Rectal smooth muscle tissue (tissue), 1 donor: ENCODE results near the gene GALNT13.

Source experiments
- H3K27ac ChIP-seq: one replicate; pipeline ENCODE4 v1.7.0; 2013; ENCODE audit warnings: low read depth, low read length, inconsistent platforms
- H3K27me3 ChIP-seq: one replicate; pipeline ENCODE4 v1.7.0; 2013; ENCODE audit warnings: low read length; ENCODE audit not compliant: control insufficient read depth, insufficient read depth
- H3K36me3 ChIP-seq: one replicate; pipeline ENCODE4 v1.7.0; 2013; ENCODE audit warnings: low read length; ENCODE audit not compliant: control insufficient read depth, insufficient read depth
- H3K4me1 ChIP-seq: one replicate; pipeline ENCODE4 v1.7.0; 2013; ENCODE audit warnings: low read length; ENCODE audit not compliant: control insufficient read depth, insufficient read depth
- H3K4me3 ChIP-seq: one replicate; pipeline ENCODE4 v1.7.0; 2013; ENCODE audit warnings: low read length
- H3K9ac ChIP-seq: one replicate; pipeline ENCODE4 v1.7.0; 2013; ENCODE audit warnings: low read length

GALNT13 gene

DNA sequence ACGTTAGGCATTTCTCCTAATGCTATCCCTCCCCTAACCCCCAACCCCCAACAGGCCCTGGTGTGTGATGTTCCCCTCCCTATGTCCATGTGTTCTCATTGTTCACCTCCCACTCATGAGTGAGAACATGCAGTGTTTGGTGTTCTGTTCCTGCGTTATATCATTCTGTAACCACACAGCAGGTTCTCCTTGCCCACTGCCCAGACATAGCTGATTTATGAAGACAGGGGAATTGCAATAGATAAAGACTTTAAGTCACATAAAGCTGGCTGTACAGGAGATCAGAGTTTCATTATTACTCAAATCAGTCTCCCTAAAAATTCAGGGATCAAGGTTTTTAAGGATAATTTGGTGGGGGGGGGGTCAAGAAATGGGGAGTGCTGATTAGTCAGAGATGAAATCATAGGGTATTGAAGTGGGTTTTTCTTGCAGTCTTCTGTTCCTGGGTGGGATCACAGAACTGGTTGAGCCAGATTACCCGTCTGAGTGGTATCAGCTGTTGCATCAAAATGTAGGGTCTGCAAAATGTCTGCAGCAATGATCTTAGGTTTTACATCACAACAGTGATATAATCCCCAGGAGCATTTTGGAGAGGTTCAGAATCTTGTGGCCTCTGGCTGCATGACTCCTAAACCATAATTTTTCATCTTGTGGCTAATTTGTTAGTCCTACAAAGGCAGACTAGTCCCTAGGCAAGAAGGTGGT lies 434.7 kb downstream of the GALNT13 start:
- Histone ChIP-seq H3K27ac (no peak overlapping the region), H3K27me3 (no peaks in the 10 kb centered on the region), H3K4me1 (no peaks in the 10 kb centered on the region), H3K4me3 (no peak overlapping the region), H3K9ac (no peak overlapping the region), H3K36me3 (no peaks in the 10 kb centered on the region)

DNA sequence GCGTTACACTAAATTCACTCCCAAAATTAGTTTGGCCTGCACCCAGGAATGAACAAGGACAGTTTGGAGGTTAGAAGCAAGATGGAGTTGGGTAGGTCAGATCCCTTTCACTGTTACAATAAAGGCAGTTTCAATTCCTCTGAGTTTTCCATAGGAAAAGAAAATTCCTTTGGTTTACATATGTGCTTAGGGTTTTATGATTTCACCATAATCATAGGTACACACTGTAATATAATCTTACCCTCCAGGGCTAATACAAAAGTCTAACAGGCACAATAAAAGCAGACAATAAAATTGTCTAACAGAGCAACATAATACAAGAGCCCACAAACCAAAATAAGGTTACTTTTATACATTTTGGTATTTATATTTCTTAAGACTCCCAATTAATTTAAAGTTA lies 435.3 kb downstream of the GALNT13 start:
- H3K4me1 ChIP-seq = no peaks in the 10 kb centered on the region
- H3K27ac ChIP-seq = no peak overlapping the region
- H3K36me3 ChIP-seq = no peaks in the 10 kb centered on the region
- H3K4me3 ChIP-seq = no peak overlapping the region
- no peak overlapping the region for H3K9ac ChIP-seq
- H3K27me3 ChIP-seq = no peaks in the 10 kb centered on the region

DNA sequence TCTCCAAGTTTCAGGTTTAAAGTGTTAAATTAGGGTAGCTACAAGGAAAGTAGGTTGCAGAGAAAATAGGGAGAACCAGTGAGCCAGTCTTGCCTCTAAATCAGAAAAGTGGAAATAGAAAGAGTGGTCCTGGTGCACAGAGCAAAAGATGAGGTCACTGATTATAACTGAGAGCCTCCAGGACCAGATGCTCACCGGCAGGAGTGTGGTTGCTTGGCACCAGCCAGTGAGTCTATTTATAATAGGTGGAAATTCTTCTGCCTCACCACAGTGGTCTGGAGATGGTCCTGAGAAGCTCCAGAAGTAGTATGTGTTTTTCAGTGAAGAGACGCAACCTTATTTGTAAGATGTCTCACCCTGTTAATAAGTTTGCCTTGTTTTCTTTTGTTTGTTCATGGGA lies 452.9 kb downstream of the GALNT13 start:
- Histone ChIP-seq H3K36me3 (no peaks in the 10 kb centered on the region), H3K4me3 (no peak overlapping the region), H3K4me1 (no peaks in the 10 kb centered on the region), H3K9ac (no peak overlapping the region), H3K27ac (no peak overlapping the region), H3K27me3 (no peaks in the 10 kb centered on the region)

DNA sequence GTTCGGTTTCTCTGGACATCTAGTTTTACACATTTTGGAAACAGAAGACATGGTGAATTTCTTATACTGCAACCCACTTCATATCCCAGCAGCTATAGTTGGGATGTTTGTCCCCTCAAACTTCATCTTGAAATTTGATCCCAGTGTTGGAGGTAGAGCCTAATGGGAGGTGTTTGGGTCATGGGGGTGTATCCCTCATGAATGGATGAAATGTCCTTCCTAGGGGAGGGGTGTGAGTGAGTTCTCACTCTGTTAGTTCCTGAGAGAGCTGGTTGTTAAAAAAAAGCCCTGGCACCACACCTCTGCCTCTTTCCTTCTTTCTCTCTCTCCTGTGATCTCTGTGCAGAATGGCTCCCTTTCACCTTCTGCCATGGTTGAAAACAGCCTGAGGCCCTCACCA lies 457.8 kb downstream of the GALNT13 start:
- H3K36me3 ChIP-seq = no peaks in the 10 kb centered on the region
- H3K9ac ChIP-seq = no peak overlapping the region
- no peak overlapping the region for H3K4me3 ChIP-seq
- H3K4me1 ChIP-seq = no peaks in the 10 kb centered on the region
- H3K27ac ChIP-seq = no peak overlapping the region
- H3K27me3 ChIP-seq = no peaks in the 10 kb centered on the region

DNA sequence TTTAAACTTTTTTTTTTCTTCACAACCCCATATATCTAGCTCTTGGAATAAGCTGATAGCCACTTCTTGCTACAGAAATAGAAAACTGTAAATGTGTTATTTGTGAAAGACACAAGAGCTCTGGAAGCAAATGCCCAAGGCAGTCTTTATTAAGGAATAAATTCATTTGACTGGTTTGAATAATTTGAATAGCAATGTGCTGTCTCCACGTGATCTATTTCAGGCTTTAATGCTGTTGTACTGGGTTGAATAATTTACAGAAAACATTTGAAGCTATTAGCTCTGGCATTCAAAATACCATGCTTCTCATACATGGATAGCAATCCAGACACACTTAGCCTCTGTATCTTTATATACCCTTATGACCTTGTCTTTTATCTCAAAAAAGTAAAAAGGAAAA lies 460.1 kb downstream of the GALNT13 start:
- Histone ChIP-seq H3K27ac (no peak overlapping the region), H3K4me1 (no peaks in the 10 kb centered on the region), H3K9ac (no peak overlapping the region), H3K36me3 (no peaks in the 10 kb centered on the region), H3K27me3 (no peaks in the 10 kb centered on the region), H3K4me3 (no peak overlapping the region)

DNA sequence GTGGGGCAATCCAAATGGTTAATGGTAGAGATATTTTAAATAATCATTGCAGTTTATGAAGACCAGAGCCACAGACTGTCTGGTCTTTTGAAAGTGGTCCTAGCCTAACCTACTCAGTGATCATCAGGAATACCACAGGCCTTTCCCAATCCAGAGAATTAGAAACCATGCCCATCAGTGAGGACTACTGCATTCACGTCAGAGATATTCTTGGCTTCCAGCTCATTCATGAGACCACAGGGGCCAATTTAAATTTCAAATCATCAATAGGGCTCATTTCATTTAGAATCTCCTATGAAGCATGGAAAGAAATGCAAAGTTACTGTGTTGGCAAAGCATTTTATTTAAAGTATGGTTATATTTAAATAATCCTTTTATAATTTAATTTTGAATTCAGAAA lies 464.5 kb downstream of the GALNT13 start:
- no peaks in the 10 kb centered on the region for H3K4me1 ChIP-seq
- no peaks in the 10 kb centered on the region for H3K36me3 ChIP-seq
- H3K27me3 ChIP-seq = no peaks in the 10 kb centered on the region
- no peak overlapping the region for H3K9ac ChIP-seq
- H3K27ac ChIP-seq = no peak overlapping the region
- no peak overlapping the region for H3K4me3 ChIP-seq

DNA sequence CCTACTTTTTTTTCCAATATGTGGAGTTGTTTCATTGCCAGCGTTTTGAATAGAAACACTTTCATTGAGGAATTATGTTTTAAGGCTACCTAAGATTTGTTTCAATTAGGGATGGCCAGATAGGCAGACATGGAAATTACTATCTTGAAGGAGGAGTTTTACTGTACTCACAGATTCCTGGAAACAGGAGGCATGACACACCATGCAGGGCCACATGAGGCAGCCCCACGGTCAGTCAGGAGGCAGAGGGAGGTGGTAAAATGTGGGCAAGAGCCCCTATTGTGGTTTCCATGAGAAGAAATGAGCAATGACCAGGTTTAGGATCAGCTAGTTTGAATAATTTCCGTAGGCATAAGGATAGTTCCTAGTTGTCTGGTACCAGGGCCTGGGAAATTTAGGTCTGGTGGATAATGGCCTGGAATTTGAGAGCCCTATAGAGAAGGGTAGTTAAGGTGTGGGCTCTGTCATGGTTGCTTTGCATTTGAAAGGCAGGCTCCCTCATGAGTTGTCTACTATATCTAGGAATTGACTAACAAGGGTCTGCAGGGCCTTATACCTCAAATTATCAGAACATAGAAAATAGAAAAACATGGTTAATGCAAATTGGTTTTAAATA lies 466.7 kb downstream of the GALNT13 start:
- Histone ChIP-seq H3K9ac (no peak overlapping the region), H3K36me3 (no peaks in the 10 kb centered on the region), H3K27ac (no peak overlapping the region), H3K27me3 (no peaks in the 10 kb centered on the region), H3K4me3 (no peak overlapping the region), H3K4me1 (no peaks in the 10 kb centered on the region)

DNA sequence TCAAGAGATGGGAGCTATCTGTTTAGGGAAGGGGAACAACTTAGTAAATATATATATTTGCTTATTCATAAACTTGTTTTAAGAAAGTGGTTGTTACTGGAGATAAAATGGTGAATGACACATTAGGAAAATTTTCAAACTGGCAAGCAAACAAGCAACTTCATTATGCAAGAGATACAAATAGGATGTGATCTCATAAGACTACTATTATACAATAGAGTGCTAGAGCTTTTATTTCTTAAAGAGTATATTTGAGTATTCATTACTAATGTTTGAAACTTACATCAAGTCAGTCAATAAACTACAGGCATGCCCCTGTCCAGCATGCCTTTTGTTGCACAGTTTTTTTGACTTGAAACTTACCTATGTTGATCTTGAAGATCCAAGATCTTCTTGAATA lies 471.6 kb downstream of the GALNT13 start:
- Histone ChIP-seq H3K4me3 (no peak overlapping the region), H3K36me3 (no peaks in the 10 kb centered on the region), H3K9ac (no peak overlapping the region), H3K4me1 (no peaks in the 10 kb centered on the region), H3K27me3 (no peaks in the 10 kb centered on the region), H3K27ac (no peak overlapping the region)

DNA sequence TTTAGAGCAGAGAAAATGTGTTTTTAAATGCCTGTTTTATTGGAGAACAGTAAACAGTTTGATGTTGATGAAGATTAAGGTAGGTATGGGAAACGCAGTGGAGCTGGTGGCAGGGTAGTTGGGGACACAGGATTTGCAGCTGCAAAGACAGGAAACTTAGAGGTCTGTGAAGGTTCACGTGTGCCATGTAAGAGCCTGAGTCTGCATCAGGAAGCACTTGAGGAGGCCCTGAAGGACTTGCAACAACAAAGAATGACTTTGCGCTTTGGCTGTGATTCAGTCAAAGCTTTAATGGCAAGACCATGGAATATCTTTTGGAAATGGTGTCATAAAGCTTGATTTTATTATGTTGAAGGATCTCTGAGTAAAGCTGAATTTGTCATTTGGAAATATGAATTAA lies 479.2 kb downstream of the GALNT13 start:
- Histone ChIP-seq H3K9ac (no peak overlapping the region), H3K36me3 (no peaks in the 10 kb centered on the region), H3K4me1 (no peaks in the 10 kb centered on the region), H3K4me3 (no peak overlapping the region), H3K27ac (no peak overlapping the region), H3K27me3 (no peaks in the 10 kb centered on the region)

DNA sequence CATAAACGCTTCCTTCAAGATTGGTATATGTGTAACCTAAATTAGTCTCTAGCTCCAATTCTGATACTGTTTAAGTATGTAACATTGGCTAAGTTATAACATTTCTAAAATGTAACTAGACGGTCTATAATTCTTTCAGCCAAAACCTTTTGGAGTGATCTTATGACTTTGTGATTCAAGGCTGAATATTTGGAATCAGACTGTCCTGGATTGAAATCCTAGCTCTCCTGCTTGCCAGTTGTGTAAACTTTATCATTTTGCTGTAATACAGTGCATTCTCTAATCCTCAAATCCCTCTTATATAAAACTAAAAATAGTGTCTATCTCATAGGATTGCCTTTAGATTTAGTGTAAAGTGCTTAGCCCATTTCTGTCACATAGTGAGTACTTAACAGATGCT lies 489.6 kb downstream of the GALNT13 start:
- H3K4me1 ChIP-seq = no peaks in the 10 kb centered on the region
- H3K4me3 ChIP-seq = no peak overlapping the region
- no peak overlapping the region for H3K9ac ChIP-seq
- H3K27me3 ChIP-seq = no peaks in the 10 kb centered on the region
- no peak overlapping the region for H3K27ac ChIP-seq
- H3K36me3 ChIP-seq = no peaks in the 10 kb centered on the region

DNA sequence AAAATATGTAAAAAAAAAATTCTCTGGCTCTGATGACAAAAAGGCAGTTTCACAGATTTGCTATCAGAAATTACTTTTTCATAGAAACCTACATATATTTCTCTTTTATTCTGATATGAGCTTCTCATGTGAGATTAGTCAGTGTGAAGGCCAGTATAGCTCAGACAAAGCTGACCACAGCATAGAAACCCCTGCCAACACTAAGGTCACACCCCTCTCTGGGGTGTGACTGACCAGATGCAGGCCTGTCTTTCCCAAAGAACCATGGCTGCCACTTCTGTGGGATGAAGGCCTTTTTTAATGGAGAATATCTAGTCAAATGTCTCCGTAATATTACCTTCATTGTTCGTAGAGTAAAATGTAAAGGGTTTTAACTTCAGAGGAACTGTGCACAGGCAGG lies 496.4 kb downstream of the GALNT13 start:
- Histone ChIP-seq H3K4me3 (no peak overlapping the region), H3K27ac (no peak overlapping the region), H3K4me1 (no peaks in the 10 kb centered on the region), H3K36me3 (no peaks in the 10 kb centered on the region), H3K9ac (no peak overlapping the region), H3K27me3 (no peaks in the 10 kb centered on the region)

DNA sequence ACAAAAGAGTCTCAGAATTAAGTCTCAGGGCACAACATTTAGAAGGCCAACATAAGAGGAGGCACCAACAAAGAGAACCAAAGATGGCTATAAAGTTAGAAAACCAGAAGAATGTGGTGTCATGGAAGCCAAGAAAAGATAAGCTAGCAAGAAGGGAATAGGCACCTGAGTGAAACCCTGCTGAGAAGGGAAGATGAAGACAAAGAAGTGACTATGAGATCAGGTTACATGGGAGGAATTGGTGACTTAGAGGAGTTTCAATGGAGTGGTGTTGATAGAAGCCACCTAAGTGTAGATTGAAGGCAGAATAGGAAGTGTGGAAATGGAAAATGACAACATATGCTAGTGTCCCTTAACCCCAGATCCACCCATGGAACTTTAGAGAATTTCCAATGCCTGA lies 499.2 kb downstream of the GALNT13 start:
- H3K27me3 ChIP-seq = no peaks in the 10 kb centered on the region
- H3K9ac ChIP-seq = no peak overlapping the region
- no peak overlapping the region for H3K27ac ChIP-seq
- no peaks in the 10 kb centered on the region for H3K36me3 ChIP-seq
- H3K4me3 ChIP-seq = no peak overlapping the region
- no peaks in the 10 kb centered on the region for H3K4me1 ChIP-seq

DNA sequence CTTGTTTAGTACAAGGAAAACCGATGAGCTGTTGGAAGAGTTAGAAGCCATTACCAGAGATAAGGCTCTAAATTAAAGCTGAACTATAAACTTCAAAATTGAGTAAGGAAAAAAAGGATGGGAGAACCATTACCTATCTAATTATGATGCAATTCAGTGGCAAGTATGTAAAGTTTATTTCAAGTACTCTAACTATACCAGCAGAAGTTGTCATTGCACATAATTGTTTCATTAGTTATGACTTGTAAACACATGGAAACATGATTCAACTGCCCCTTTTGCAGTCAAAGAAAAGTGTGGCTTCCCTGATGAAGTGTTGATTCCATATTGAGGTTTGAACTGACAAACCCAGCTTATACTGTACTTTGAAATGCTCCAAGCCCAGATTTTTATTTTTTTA lies 502.7 kb downstream of the GALNT13 start:
- Histone ChIP-seq H3K36me3 (no peaks in the 10 kb centered on the region), H3K27ac (no peak overlapping the region), H3K4me1 (no peaks in the 10 kb centered on the region), H3K27me3 (no peaks in the 10 kb centered on the region), H3K4me3 (no peak overlapping the region), H3K9ac (no peak overlapping the region)
